DOHH2 (cell line): ENCODE results near the gene PITPNC1.

Source experiments
- H3F3A ChIP-seq: fragments of 200-600 bp; sonication (generic), shearing (Covaris generic); 2 replicates; pipeline ENCODE4 v1.6.0; 2016; ENCODE audit warnings: antibody characterized with exemption, mild to moderate bottlenecking; ENCODE audit not compliant: control insufficient read depth, insufficient read depth
- H3K27ac ChIP-seq: fragments of 200-600 bp; sonication (generic); 2 replicates; pipeline ENCODE4 v1.5.1; 2014; ENCODE audit warnings: low read depth, mild to moderate bottlenecking, low read length, moderate library complexity
- H3K27me3 ChIP-seq: fragments of 200-600 bp; sonication (generic); 2 replicates; pipeline ENCODE4 v1.6.1; 2014; ENCODE audit warnings: mild to moderate bottlenecking, low read length, mixed read lengths; ENCODE audit not compliant: control insufficient read depth
- H3K36me3 ChIP-seq: fragments of 200-600 bp; sonication (generic); 2 replicates; pipeline ENCODE4 v1.6.1; 2014; ENCODE audit warnings: mild to moderate bottlenecking, low read length, moderate library complexity, mixed read lengths; ENCODE audit not compliant: control insufficient read depth
- H3K4me1 ChIP-seq: fragments of 200-600 bp; sonication (generic); 2 replicates; pipeline ENCODE4 v1.6.1; 2014; ENCODE audit warnings: mild to moderate bottlenecking, low read length, mixed read lengths; ENCODE audit not compliant: control insufficient read depth
- H3K4me2 ChIP-seq: fragments of 200-600 bp; sonication (generic); 2 replicates; pipeline ENCODE4 v1.6.0; 2014; ENCODE audit warnings: mild to moderate bottlenecking, low read length, moderate library complexity
- H3K4me3 ChIP-seq: fragments of 200-600 bp; sonication (generic); 2 replicates; pipeline ENCODE4 v1.5.1; 2014; ENCODE audit warnings: mild to moderate bottlenecking, low read length, mixed read lengths
- H3K79me2 ChIP-seq: fragments of 200-600 bp; sonication (generic); 2 replicates; pipeline ENCODE4 v1.6.1; 2014; ENCODE audit warnings: mild to moderate bottlenecking, low read length, mixed read lengths; ENCODE audit not compliant: control insufficient read depth
- H3K9me2 ChIP-seq: fragments of 200-600 bp; sonication (generic); replicated peaks from 2 replicates; pipeline ENCODE4 v1.6.1; 2014; ENCODE audit warnings: mild to moderate bottlenecking, low read length, mixed read lengths; ENCODE audit not compliant: control insufficient read depth
- H3K9me3 ChIP-seq: fragments of 200-600 bp; sonication (generic); 2 replicates; pipeline ENCODE4 v1.6.1; 2014; ENCODE audit warnings: antibody characterized with exemption, low read length, mixed read lengths; ENCODE audit not compliant: control insufficient read depth, insufficient read depth
- H4K20me1 ChIP-seq: fragments of 200-600 bp; sonication (generic); 2 replicates; pipeline ENCODE4 v1.6.0; 2014; ENCODE audit warnings: low read depth, mild to moderate bottlenecking, antibody characterized with exemption, low read length, moderate library complexity; ENCODE audit not compliant: control insufficient read depth, insufficient read depth
- EZH2phosphoT487 ChIP-seq: fragments of 200-600 bp; sonication (generic); IDR thresholded peaks from 2 replicates; pipeline ENCODE4 v1.6.1; 2017; ENCODE audit warnings: borderline replicate concordance, mild to moderate bottlenecking, antibody characterized with exemption, low read length, moderate library complexity, mixed read lengths
- TF ChIP-seq, protein P1 (sequence below): fragments of 200-600 bp; sonication (generic); IDR thresholded peaks from one replicate; pipeline ENCODE4 v1.5.1; 2014; ENCODE audit warnings: antibody characterized with exemption, mild to moderate bottlenecking, low read depth, low read length; ENCODE audit not compliant: poor library complexity, severe bottlenecking

Gene PITPNC1

DNA sequence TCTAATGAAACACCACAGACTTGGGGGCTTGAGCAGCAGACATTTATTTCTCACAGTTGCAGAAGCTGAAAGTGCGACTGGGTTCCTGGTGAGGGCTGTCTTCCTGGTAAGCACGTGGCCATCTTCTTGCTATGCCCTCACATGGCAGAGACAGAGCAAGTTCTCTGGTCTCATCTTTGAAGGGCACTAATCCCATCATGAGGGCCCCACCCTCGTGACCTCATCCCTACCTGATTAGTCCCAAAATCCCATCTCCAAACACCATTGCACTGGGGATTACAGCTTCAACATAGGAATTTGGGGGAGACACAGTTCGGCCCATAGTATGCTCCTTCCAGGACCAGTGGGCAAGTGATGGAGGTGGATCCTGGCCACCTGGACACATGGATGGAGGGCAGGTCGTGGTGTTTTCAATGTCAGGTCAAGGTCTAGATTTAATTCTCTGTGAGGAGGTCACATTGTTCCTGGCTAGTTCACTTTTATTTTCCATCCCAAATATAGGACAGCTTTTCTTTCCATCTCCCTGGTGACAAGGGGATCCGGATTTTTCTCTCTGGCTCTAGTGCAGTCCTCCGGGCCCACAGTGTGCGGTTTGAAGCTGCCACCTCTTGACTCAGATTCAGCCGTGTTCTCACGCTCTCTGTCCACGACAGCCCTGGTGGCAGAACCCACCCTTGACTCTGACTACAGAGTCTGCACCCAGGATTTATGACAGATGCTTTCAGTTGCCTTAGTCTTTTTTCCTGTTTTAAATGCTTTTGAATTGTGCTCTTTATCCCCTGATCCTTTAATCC is 180.2 kb downstream of the PITPNC1 start:
- no peak overlapping the region for H3K4me3 ChIP-seq

DNA sequence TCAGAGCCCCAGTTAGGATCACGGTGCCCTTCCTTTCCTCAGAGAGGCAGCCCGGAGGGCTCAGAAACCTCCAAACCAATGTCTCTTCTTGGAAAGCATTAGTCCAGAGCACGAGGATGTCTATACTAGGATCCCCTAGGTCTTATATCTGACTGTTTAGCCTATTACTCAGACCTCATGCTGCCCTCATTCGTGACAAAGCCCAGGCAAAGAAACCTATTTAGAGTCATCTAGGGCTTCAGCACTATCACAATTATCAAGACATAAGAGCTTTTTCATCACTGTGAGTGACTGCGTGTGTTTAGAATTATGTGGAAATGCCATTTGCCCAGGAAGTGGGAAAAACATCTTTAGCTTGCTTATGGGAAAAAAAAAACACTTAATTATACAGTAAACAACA is 180.8 kb downstream of the PITPNC1 start:
- no peaks in the 10 kb centered on the region for H3F3A ChIP-seq
- no peaks in the 10 kb centered on the region for H3K27me3 ChIP-seq
- H4K20me1 ChIP-seq = no peaks in the 10 kb centered on the region
- no peaks in the 10 kb centered on the region for H3K9me3 ChIP-seq
- no peaks in the 10 kb centered on the region for H3K4me1 ChIP-seq
- TF ChIP-seq, protein P1, sequence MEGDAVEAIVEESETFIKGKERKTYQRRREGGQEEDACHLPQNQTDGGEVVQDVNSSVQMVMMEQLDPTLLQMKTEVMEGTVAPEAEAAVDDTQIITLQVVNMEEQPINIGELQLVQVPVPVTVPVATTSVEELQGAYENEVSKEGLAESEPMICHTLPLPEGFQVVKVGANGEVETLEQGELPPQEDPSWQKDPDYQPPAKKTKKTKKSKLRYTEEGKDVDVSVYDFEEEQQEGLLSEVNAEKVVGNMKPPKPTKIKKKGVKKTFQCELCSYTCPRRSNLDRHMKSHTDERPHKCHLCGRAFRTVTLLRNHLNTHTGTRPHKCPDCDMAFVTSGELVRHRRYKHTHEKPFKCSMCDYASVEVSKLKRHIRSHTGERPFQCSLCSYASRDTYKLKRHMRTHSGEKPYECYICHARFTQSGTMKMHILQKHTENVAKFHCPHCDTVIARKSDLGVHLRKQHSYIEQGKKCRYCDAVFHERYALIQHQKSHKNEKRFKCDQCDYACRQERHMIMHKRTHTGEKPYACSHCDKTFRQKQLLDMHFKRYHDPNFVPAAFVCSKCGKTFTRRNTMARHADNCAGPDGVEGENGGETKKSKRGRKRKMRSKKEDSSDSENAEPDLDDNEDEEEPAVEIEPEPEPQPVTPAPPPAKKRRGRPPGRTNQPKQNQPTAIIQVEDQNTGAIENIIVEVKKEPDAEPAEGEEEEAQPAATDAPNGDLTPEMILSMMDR = no peak
- TF ChIP-seq EZH2phosphoT487 = no peak
- H3K36me3 ChIP-seq = no peaks in the 10 kb centered on the region
- H3K4me3 ChIP-seq = no peak overlapping the region
- no peaks in the 10 kb centered on the region for H3K9me2 ChIP-seq
- no peak overlapping the region for H3K4me2 ChIP-seq
- H3K79me2 ChIP-seq = no peaks in the 10 kb centered on the region
- H3K27ac ChIP-seq = no peak overlapping the region

More for the DNA sequence above, 180.2 kb downstream of the PITPNC1 start:
- no peaks in the 10 kb centered on the region for H3F3A ChIP-seq
- no peaks in the 10 kb centered on the region for H3K27me3 ChIP-seq
- H3K9me3 ChIP-seq = no peaks in the 10 kb centered on the region
- no peak overlapping the region for H3K4me2 ChIP-seq
- H4K20me1 ChIP-seq = no peaks in the 10 kb centered on the region
- H3K27ac ChIP-seq = no peak overlapping the region
- H3K79me2 ChIP-seq = no peaks in the 10 kb centered on the region
- no peaks in the 10 kb centered on the region for H3K9me2 ChIP-seq
- no peak for TF ChIP-seq EZH2phosphoT487
- TF ChIP-seq, protein P1 = no peak
- H3K36me3 ChIP-seq = no peaks in the 10 kb centered on the region
- no peaks in the 10 kb centered on the region for H3K4me1 ChIP-seq

DNA sequence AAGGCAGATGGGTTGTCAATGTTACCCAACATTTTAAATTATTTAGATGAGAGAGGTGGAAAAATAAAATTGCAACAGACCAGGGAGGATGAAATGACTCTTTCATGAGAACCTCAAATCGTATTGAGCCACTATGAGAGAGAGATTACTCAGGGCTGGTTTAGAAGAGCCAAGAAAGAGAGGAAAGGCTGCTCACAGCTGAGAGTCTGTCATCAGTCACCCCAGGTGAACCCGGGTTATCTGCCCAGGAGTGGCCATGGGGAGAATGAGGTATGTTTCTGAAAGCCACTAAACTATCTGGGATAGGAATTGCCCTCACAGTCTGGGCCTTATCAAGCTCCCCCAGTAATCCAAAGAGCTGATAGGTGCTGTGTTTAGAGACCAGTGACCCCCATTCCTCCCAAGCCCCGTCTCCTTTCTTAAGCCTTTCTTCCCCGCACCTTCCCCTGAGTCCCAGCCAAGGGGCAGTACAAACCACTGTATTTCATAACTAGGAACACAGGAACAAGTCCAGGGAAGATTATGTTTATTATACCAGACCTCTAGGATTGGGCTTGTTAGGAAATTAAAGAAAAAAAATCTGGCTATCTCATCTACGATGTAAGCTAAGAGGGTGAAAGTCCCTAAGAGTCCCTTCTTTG is 181.8 kb downstream of the PITPNC1 start:
- TF ChIP-seq, protein P1 = no peak
- TF ChIP-seq EZH2phosphoT487 = no peak
- H3K4me3 ChIP-seq = no peak overlapping the region
- no peak overlapping the region for H3K4me2 ChIP-seq
- no peaks in the 10 kb centered on the region for H3K79me2 ChIP-seq
- no peaks in the 10 kb centered on the region for H3K9me3 ChIP-seq
- H4K20me1 ChIP-seq = no peaks in the 10 kb centered on the region
- H3F3A ChIP-seq = no peaks in the 10 kb centered on the region
- no peaks in the 10 kb centered on the region for H3K36me3 ChIP-seq
- no peak overlapping the region for H3K27ac ChIP-seq
- no peaks in the 10 kb centered on the region for H3K9me2 ChIP-seq
- no peaks in the 10 kb centered on the region for H3K27me3 ChIP-seq
- H3K4me1 ChIP-seq = no peaks in the 10 kb centered on the region
